Fibroblast of lung (primary cell): ENCODE results near the gene AOAH.
"Not testable (repeated sequence)": the region's sequence is repeated elsewhere in the genome, so short reads cannot be mapped to it uniquely, and the experiment has no call there.

Experiments
- EZH2 ChIP-seq: IDR thresholded peaks from 2 replicates; pipeline ENCODE4 v1.5.1; 2012; ENCODE audit warnings: low read length, control low read depth, mild to moderate bottlenecking; ENCODE audit errors: missing control alignments
- TF ChIP-seq, protein P1 (sequence below), 2 donors: IDR thresholded peaks in 1 of 2; conservative IDR thresholded peaks in 1 of 2; 1 replicate in 1 of 2; 2 replicates in 1 of 2; pipeline ENCODE4 v1.5.1; 2011 to 2012; ENCODE audit warnings: low read length in 2 of 2, control low read depth in 1 of 2, inconsistent platforms in 1 of 2, low read depth in 1 of 2, mild to moderate bottlenecking in 1 of 2

DNA sequence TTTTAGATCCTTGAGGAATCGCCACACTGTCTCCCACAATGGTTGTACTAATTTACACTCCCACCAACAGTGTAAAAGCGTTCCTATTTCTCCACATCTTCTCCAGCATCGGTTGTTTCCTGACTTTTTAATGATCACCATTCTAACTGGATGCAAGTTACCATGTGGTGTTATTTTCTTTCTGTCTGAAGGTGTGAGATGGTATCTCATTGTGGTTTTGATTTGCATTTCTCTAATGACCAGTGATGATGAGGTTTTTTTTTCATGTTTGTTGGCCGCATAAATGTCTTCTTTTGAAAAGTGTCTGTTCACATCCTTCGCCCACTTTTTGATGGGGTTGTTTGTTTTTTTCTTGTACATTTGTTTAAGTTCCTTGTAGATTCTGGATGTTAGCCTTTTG, 20.4 kb downstream of the AOAH start:
- TF ChIP-seq, protein P1, sequence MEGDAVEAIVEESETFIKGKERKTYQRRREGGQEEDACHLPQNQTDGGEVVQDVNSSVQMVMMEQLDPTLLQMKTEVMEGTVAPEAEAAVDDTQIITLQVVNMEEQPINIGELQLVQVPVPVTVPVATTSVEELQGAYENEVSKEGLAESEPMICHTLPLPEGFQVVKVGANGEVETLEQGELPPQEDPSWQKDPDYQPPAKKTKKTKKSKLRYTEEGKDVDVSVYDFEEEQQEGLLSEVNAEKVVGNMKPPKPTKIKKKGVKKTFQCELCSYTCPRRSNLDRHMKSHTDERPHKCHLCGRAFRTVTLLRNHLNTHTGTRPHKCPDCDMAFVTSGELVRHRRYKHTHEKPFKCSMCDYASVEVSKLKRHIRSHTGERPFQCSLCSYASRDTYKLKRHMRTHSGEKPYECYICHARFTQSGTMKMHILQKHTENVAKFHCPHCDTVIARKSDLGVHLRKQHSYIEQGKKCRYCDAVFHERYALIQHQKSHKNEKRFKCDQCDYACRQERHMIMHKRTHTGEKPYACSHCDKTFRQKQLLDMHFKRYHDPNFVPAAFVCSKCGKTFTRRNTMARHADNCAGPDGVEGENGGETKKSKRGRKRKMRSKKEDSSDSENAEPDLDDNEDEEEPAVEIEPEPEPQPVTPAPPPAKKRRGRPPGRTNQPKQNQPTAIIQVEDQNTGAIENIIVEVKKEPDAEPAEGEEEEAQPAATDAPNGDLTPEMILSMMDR (conservative IDR thresholded peaks at IDR 0.05 in 1 of 2, IDR thresholded peaks at IDR 0.05 in 1 of 2; ENCODE audit: low read depth in 1 of 2, low read length in 2 of 2) = not testable (repeated sequence)
- not testable (repeated sequence) for TF ChIP-seq EZH2
